Measurements from ENCODE around the gene RAD50. TPM values are rescaled to one million over a fixed set of nuclear protein-coding genes. Genes with fewer than 3 reads are reported as not detected.
"Not testable (repeated sequence)": the region's sequence is repeated elsewhere in the genome, so short reads cannot be mapped to it uniquely, and the experiment has no call there.

Gene RAD50
- total RNA-seq: 10 to 100 TPM; 35.3 to 39.9 TPM
- polyA plus RNA-seq (ENCODE audit: insufficient read length in 6 of 6): 10 to 100 TPM; 35.4 to 50.0 (median 45.0) TPM
- long read RNA-seq, donor 1, partial matches to known transcripts: 0 of 2 reads
- long read RNA-seq, donor 1, other reads (novel, unspliced or antisense): 0 of 2 reads
- long read RNA-seq, donor 2, partial matches to known transcripts: 6 of 7 reads
- long read RNA-seq, donor 2, other reads (novel, unspliced or antisense): 0 of 7 reads
- long read RNA-seq, donor 3, full-length matches to known transcripts: 2 of 2 reads
- long read RNA-seq, donor 3, partial matches to known transcripts: 0 of 2 reads
- long read RNA-seq, donor 3, other reads (novel, unspliced or antisense): 0 of 2 reads
- long read RNA-seq, donor 4, partial matches to known transcripts: 13 of 14 reads
- long read RNA-seq, donor 4, other reads (novel, unspliced or antisense): 1 of 14 reads
- long read RNA-seq, donor 5, full-length matches to known transcripts: 1 of 17 reads
- long read RNA-seq, donor 5, partial matches to known transcripts: 16 of 17 reads
- long read RNA-seq, donor 5, other reads (novel, unspliced or antisense): 0 of 17 reads
- long read RNA-seq, donor 6, partial matches to known transcripts: 17 of 17 reads
- long read RNA-seq, donor 6, other reads (novel, unspliced or antisense): 0 of 17 reads
- long read RNA-seq, donor 7, full-length matches to known transcripts: 1 of 7 reads
- long read RNA-seq, donor 7, partial matches to known transcripts: 6 of 7 reads
- long read RNA-seq, donor 7, other reads (novel, unspliced or antisense): 0 of 7 reads
- long read RNA-seq, donor 8, full-length matches to known transcripts: 2 of 17 reads
- long read RNA-seq, donor 8, partial matches to known transcripts: 15 of 17 reads
- long read RNA-seq, donor 8, other reads (novel, unspliced or antisense): 0 of 17 reads
- long read RNA-seq, donor 9: 0 reads
- long read RNA-seq, donor 10, partial matches to known transcripts: 10 of 10 reads
- long read RNA-seq, donor 10, other reads (novel, unspliced or antisense): 0 of 10 reads
- long read RNA-seq, donor 11: 0 reads
- long read RNA-seq, donor 12, partial matches to known transcripts: 7 of 7 reads
- long read RNA-seq, donor 12, other reads (novel, unspliced or antisense): 0 of 7 reads

DNA sequence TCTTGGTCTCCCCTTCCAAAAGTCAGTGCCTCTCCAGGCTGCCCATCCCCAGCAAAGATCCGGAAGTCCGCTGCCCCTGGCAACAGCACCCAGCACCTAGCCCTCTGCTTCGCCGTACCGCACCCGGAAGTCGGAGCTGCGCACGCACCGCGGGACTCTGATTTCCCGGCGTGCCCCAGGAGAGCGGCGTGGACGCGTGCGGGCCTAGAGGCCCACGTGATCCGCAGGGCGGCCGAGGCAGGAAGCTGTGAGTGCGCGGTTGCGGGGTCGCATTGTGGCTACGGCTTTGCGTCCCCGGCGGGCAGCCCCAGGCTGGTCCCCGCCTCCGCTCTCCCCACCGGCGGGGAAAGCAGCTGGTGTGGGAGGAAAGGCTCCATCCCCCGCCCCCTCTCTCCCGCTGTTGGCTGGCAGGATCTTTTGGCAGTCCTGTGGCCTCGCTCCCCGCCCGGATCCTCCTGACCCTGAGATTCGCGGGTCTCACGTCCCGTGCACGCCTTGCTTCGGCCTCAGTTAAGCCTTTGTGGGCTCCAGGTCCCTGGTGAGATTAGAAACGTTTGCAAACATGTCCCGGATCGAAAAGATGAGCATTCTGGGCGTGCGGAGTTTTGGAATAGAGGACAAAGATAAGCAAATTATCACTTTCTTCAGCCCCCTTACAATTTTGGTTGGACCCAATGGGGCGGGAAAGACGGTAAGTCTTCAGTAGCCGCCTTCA, at the start of gene RAD50:
TSS of gene RAD50 (plus strand) at position 215 of the 715 bp plus-strand sequence. CDS start at position 563, 348 bp downstream.
- ATAC-seq (peak; percentile 99), DNase-seq (peak; percentile 85 to 99 (median 94))
- H3K9me3 ChIP-seq: peaks cover 0 to 4% of the 10 kb centered on the region in 2 donors
- no peaks in the 10 kb centered on the region for H3K27me3 ChIP-seq
- peak within 1 kb of the TSS; percentile 54 to 90 for H3K27ac ChIP-seq
- H3K4me3 ChIP-seq: peak within 1 kb of the TSS; percentile 58 to 82
- intact Hi-C loops (cut with DNase I): no loop called here
- no peak for TF ChIP-seq CTCF (IDR thresholded peaks at IDR 0.05)
- peaks cover 7 to 15% of the 10 kb centered on the region in 2 donors for H3K4me1 ChIP-seq
- peaks cover 0 to 17% of the 10 kb centered on the region in 2 donors for H3K36me3 ChIP-seq

DNA sequence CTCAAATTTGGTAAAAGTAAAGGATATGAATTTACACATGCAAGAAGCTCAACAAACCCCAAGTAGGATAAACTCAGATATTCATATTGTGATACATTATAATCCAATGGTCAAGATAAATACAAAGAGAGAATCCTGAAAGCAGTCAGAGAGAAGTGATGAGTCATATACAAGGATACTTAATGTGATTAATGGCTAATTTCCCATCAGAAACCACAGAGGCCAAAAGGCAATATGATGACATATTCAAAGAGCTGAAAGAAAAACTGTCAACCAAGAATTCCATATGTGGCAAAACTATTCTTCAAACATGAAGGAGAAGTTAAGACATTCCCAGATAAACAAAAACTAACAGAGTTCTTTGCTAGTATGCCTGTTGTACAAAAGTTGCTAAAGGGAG, 46.7 kb upstream of the RAD50 start:
- Histone ChIP-seq H3K27me3 (no peaks in the 10 kb centered on the region), H3K9me3 (no peaks in the 10 kb centered on the region), H3K4me1 (peaks cover 0 to 7% of the 10 kb centered on the region in 2 donors), H3K4me3 (no peak overlapping the region), H3K36me3 (no peaks in the 10 kb centered on the region), H3K27ac (no peak overlapping the region)
- intact Hi-C loops (cut with DNase I): no loop called here
- no peak for DNase-seq
- ATAC-seq: no peak
- no peak for TF ChIP-seq CTCF (IDR thresholded peaks at IDR 0.05)

DNA sequence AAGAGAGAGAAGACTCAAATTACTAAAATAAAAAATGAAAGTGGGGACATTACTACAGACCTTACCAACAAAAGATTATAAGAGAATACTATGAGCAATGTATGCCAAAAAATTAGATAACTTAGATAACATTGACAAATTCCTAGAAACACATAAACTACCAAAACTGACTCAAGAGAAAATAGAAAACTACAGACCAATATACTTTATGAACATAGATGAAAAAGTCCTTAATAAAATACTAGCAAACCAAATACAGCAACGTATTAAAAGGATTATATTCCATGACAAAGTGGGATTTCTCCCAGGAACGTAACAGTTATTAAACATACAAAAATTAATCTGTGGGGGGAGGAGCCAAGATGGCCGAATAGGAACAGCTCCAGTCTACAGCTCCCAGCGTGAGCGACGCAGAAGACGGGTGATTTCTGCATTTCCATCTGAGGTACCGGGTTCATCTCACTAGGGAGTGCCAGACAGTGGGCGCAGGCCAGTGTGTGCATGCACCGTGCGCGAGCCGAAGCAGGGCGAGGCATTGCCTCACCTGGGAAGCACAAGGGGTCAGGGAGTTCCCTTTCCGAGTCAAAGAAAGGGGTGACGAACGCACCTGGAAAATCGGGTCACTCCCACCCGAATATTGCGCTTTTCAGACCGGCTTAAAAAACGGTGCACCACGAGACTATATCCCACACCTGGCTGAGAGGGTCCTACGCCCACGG, 43.0 kb upstream of the RAD50 start:
- ATAC-seq; DNase-seq; H3K4me1 ChIP-seq; H3K4me3 ChIP-seq; H3K9me3 ChIP-seq; H3K27me3 ChIP-seq; H3K36me3 ChIP-seq; H3K27ac ChIP-seq; intact Hi-C loops (cut with DNase I): not testable (repeated sequence)

DNA sequence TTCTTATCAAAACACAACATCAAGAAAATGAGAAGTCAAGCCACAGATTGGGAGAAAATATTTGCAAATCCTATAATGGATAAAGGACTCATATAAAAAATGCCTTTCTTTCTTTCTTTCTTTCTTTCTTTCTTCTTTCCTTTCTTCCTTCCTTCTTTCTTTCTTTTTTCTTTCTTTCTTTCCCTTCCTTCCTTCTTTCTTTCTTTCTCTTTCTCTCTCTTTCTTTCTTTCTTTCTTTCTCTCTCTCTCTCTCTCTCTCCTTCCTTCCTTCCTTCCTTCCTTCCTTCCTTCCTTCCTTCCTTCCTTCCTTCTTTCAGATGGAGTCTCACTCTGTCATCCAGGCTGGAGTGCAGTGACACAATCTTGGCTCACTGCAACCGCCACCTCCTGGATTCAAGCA, 34.7 kb upstream of the RAD50 start:
- H3K9me3 ChIP-seq; H3K36me3 ChIP-seq; DNase-seq; H3K4me3 ChIP-seq; intact Hi-C loops (cut with DNase I); H3K4me1 ChIP-seq; ATAC-seq; H3K27me3 ChIP-seq; H3K27ac ChIP-seq: not testable (repeated sequence)

- intact Hi-C loops (cut with DNase I); DNase-seq; H3K36me3 ChIP-seq; H3K4me1 ChIP-seq; ATAC-seq; H3K27me3 ChIP-seq; H3K4me3 ChIP-seq; H3K9me3 ChIP-seq; H3K27ac ChIP-seq: not testable (repeated sequence)
Measured at GRCh38 chr5:132524877-132525276, 31.9 kb upstream of the RAD50 start.

GRCh38 chr5:132525299-132525724, 31.5 kb upstream of the RAD50 start:
- Histone ChIP-seq H3K9me3 (no peaks in the 10 kb centered on the region), H3K27ac (no peak overlapping the region), H3K4me1 (peaks cover 0 to 4% of the 10 kb centered on the region in 2 donors), H3K27me3 (no peaks in the 10 kb centered on the region), H3K4me3 (no peak overlapping the region), H3K36me3 (no peaks in the 10 kb centered on the region)
- intact Hi-C loops (cut with DNase I): no loop called here
- TF ChIP-seq CTCF (IDR thresholded peaks at IDR 0.05): no peak
- DNase-seq: no peak
- no peak for ATAC-seq

All from left lung (tissue), 14 donors.